Heart left ventricle (tissue), 16 donors: Measurements from ENCODE around the gene NAALADL1. TPM values are rescaled to one million over a fixed set of nuclear protein-coding genes. Genes with fewer than 3 reads are reported as not detected.

Source experiments
- ATAC-seq, 4 donors: fragments of 200-7000 bp; cut with Tn5 transposase; one replicate each; pipeline ENCODE4 v1.9.1; 2020 to 2022; ENCODE audit warnings: moderate library complexity in 4 of 4, mild to moderate bottlenecking in 3 of 4, moderate number of reproducible peaks in 1 of 4
- DNase-seq, 5 donors: peaks; one replicate each; pipeline ENCODE4 v3.0.0-alpha.2; 2020
- H3K27ac ChIP-seq, 12 donors: fragments of 200-600 bp; sonication (generic) in 4 of 12; one replicate each; pipeline versions ENCODE4 v1.5.0 to v1.8.0; 2016 to 2022; ENCODE audit warnings: mild to moderate bottlenecking in 2 of 12
- H3K27me3 ChIP-seq, 9 donors: fragments of 200-600 bp; sonication (generic) in 2 of 9; one replicate each; pipeline versions ENCODE4 v1.5.1 to v1.8.0; 2016 to 2022; ENCODE audit warnings: mild to moderate bottlenecking in 3 of 9
- H3K36me3 ChIP-seq, 9 donors: fragments of 200-600 bp; sonication (generic) in 2 of 9; one replicate each; pipeline versions ENCODE4 v1.5.0 to v1.8.0; 2018 to 2022; ENCODE audit warnings: mild to moderate bottlenecking in 2 of 9
- H3K4me1 ChIP-seq, 12 donors: fragments of 200-600 bp; sonication (generic) in 4 of 12; one replicate each; pipeline versions ENCODE4 v1.5.0 to v1.8.0; 2016 to 2022; ENCODE audit warnings: mild to moderate bottlenecking in 3 of 12
- H3K4me3 ChIP-seq, 12 donors: fragments of 200-600 bp; sonication (generic) in 4 of 12; one replicate each; pipeline versions ENCODE4 v1.5.0 to v1.8.0; 2017 to 2022; ENCODE audit warnings: mild to moderate bottlenecking in 9 of 12, moderate library complexity in 4 of 12
- H3K9me3 ChIP-seq, 12 donors: fragments of 200-600 bp; sonication (generic) in 4 of 12; one replicate each; pipeline versions ENCODE4 v1.5.0 to v1.8.0; 2016 to 2022; ENCODE audit warnings: mild to moderate bottlenecking in 1 of 12
- POLR2A ChIP-seq, 2 donors: fragments of 450-650 bp; IDR thresholded peaks; one replicate each; pipeline ENCODE4 v1.6.1; 2017; ENCODE audit warnings: antibody characterized with exemption in 2 of 2, mild to moderate bottlenecking in 2 of 2, moderate library complexity in 2 of 2
- WGBS, 4 donors: extraction: QIAGEN DNeasy Blood & Tissue Kit in 2 of 4; methylation state at CpG; one replicate each; pipeline versions ENCODE4 v1.1.5 to v1.1.7; 2013 to 2018; 5-methylcytosine and 5-hydroxymethylcytosine counted together
- intact Hi-C, 10 donors: fragments of 100-400 bp; cut with DNase I; formaldehyde crosslinking; loops; one replicate each; pipeline versions ENCODE4 v1.11.1 to v1.14.2; 2022
- polyA plus RNA-seq, 2 donors: library from polyadenylated mRNA; stranded (reverse); fragments of 200-250 nt; gene quantifications; one replicate each; pipeline ENCODE4 v1.2.3, GENCODE V29; 2013
- total RNA-seq, 9 donors: library from RNA; depleted of rRNA in 2 of 9; stranded (reverse); fragments of >200 nt in 2 of 9; fragmentation: NEBNext Ultra II Directional in 3 of 9; extraction: Animal tissue kit (Norgen Biotek cat#: 25700) in 3 of 9; gene quantifications; one replicate each; pipeline versions ENCODE4 v1.1.0 to v1.2.4, GENCODE V29; 2016 to 2023
- TF ChIP-seq, protein P1 (sequence below), 12 donors: fragments of 200-600 bp; sonication (generic) in 4 of 12; IDR thresholded peaks; one replicate each; pipeline versions ENCODE4 v1.5.0 to v1.8.0; 2018 to 2022; ENCODE audit warnings: antibody characterized with exemption in 12 of 12, mild to moderate bottlenecking in 5 of 12
- donor health status: ischemic (EF 13 %, LVEDD 7.1; RV severe dilation, severe dysfunction).
- donor health status: healthy with polysubstance abuse.
- donor health status: DM: no; HTN: yes; CAD: no.
- donor health status: DM: no; HTN: no; CAD: no.
- donor health status: ischemic (EF 25% LVEDD 6.9; RV normal size, moderate dysfunction).
- donor health status: ischemic (EF 25% LVEDD 5.7; RV mildly dilated, moderate dysfunction).
- donor health status: healthy.
- donor health status: DM: yes; HTN: yes; CAD: no.
- donor health status: ischemic (EF 35%, LVEDD 5.7; RV mildly dilated, moderate dysfunction).
- donor health status: nonischemic (EF 11% LVEDD 7.7; RV severe dilation, severe dysfunction).
- donor health status: DM: yes; HTN: yes; CAD: no.
- donor health status: PGD.
- donor health status: ischemic (EF 29% LVEDD 5.4; RV normal size, mild dysfunction).
- donor health status: nonischemic (EF 23%, LVEDD 6.1; RV moderate dilation, normal function).

The NAALADL1 gene
- total and polyA plus RNA-seq, 11 donors: 2.6 to 7.4 (median 3.4) TPM

DNA sequence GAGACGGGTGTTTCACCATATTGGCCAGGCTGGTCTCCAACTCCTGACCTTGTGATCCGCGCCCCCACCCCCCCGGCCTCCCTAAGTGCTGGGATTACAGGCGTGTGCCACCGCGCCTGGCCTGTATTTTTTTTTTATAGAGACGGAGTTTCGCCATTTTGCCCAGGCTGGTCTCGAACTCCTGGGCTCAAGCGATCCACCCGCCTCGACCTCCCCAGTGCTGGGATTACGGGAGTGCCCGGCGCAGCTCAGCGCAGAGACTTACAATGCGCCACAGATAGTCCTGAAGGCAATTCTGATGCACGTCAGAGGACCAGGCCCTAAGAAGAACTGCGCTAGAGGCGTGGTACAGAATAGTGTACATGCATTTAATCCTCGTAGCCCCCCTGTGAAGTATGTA, 37.1 kb upstream of the NAALADL1 start:
- intact Hi-C loops: loop anchor here in 1 of 10 donors (5.0 kb wide), 1 partner anchor 53 kb away; the partner anchor contains the start of gene SAC3D1
- H3K27me3 ChIP-seq: no peaks in the 10 kb centered on the region
- no peak for DNase-seq
- peaks cover 0 to 24% (median 11%) of the 10 kb centered on the region in 9 donors for H3K36me3 ChIP-seq
- H3K27ac ChIP-seq: peak overlapping the region in 9 of 12 donors; percentile 87 to 96 (median 91)
- 72 to 83% (median 76%) methylated on average over 21 to 22 of the region's 22 CpGs for WGBS, 4 donors
- ATAC-seq: no peak
- no peaks in the 10 kb centered on the region for H3K9me3 ChIP-seq
- H3K4me1 ChIP-seq: peaks cover 0 to 25% (median 13%) of the 10 kb centered on the region in 12 donors
- peak overlapping the region in 8 of 12 donors; percentile 71 to 90 (median 85) for H3K4me3 ChIP-seq
- TF ChIP-seq POLR2A (IDR thresholded peaks at IDR 0.05): no peak
- TF ChIP-seq, protein P1, sequence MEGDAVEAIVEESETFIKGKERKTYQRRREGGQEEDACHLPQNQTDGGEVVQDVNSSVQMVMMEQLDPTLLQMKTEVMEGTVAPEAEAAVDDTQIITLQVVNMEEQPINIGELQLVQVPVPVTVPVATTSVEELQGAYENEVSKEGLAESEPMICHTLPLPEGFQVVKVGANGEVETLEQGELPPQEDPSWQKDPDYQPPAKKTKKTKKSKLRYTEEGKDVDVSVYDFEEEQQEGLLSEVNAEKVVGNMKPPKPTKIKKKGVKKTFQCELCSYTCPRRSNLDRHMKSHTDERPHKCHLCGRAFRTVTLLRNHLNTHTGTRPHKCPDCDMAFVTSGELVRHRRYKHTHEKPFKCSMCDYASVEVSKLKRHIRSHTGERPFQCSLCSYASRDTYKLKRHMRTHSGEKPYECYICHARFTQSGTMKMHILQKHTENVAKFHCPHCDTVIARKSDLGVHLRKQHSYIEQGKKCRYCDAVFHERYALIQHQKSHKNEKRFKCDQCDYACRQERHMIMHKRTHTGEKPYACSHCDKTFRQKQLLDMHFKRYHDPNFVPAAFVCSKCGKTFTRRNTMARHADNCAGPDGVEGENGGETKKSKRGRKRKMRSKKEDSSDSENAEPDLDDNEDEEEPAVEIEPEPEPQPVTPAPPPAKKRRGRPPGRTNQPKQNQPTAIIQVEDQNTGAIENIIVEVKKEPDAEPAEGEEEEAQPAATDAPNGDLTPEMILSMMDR (IDR thresholded peaks at IDR 0.05): no peak

DNA sequence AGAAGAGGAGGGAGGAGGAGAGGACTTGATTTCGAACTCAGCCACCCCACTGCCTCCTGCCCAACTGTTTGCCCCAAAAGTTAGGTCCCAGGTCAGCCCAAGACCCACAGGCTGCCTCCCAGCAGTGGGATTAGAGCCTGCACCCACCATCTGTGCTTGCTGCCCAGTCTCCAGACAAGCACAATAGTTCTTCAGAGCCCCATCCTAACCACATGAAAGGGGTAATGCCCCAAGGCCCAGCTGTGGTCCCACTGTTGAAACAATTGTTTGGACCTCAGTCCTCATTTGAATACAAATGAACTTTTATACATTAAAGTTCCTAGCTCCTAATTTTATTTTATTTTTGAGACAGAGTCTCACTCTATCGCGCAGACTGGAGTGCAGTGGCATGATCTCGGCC, 32.3 kb upstream of the NAALADL1 start:
- H3K36me3 ChIP-seq: peaks cover 0 to 45% (median 38%) of the 10 kb centered on the region in 9 donors
- 96 to 99% (median 97%) methylated on average over 4 of the region's 4 CpGs for WGBS, 4 donors
- no peaks in the 10 kb centered on the region for H3K27me3 ChIP-seq
- H3K9me3 ChIP-seq: no peaks in the 10 kb centered on the region
- H3K4me1 ChIP-seq: peaks cover 0 to 7% (median 2%) of the 10 kb centered on the region in 12 donors
- intact Hi-C loops: no loop called here
- no peak for TF ChIP-seq POLR2A (IDR thresholded peaks at IDR 0.05)
- TF ChIP-seq, protein P1 (IDR thresholded peaks at IDR 0.05): no peak
- no peak overlapping the region for H3K4me3 ChIP-seq
- DNase-seq: no peak
- H3K27ac ChIP-seq: no peak overlapping the region
- ATAC-seq: no peak

DNA sequence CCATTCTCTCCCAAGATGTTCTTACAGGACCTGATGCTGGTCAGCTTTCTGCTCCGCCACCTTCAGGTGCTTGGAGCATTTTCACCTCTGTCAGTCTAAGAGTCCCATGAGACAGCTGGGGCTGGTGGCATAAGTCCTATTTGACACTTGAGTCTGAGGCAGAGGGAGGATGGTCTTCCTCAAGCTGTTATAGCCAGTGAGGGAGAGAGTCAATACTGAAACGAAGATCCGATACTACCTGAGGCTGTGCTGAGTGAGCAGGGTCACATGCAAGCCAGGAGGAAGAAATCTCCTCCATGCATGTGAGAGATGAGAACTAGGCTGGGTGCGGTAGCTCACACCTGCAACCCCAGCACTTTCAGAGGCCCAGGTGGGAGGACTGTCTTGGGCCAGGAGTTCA, 31.3 kb upstream of the NAALADL1 start:
- no peak for DNase-seq
- peaks cover 3 to 15% (median 10%) of the 10 kb centered on the region in 12 donors for H3K4me1 ChIP-seq

DNA sequence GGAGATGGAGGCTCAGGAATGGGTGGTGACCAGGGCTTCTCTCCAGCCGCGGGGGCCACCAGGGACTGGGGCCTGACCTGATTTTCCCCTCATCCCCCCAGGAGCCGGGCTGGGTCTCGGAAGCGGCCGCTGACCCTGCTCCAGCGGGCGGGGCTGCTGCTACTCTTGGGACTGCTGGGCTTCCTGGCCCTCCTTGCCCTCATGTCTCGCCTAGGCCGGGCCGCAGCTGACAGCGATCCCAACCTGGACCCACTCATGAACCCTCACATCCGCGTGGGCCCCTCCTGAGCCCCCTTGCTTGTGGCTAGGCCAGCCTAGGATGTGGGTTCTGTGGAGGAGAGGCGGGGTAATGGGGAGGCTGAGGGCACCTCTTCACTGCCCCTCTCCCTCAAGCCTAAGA, 29.5 kb upstream of the NAALADL1 start:
- H3K27me3 ChIP-seq: no peaks in the 10 kb centered on the region
- ATAC-seq: no peak
- H3K27ac ChIP-seq: no peak overlapping the region
- peaks cover 0 to 51% (median 42%) of the 10 kb centered on the region in 9 donors for H3K36me3 ChIP-seq
- TF ChIP-seq, protein P1 (IDR thresholded peaks at IDR 0.05): no peak
- TF ChIP-seq POLR2A (IDR thresholded peaks at IDR 0.05): no peak
- DNase-seq: no peak
- no peaks in the 10 kb centered on the region for H3K9me3 ChIP-seq
- intact Hi-C loops: loop anchor here in 2 of 10 donors (10.0 kb wide), 1 partner anchor 73 kb away; the partner anchor contains the start of gene ARL2 (in 2 of the 2)
- peaks cover 4 to 26% (median 16%) of the 10 kb centered on the region in 12 donors for H3K4me1 ChIP-seq
- WGBS, 4 donors: 88 to 91% (median 89%) methylated on average over 5 to 15 of the region's 15 CpGs
- no peak overlapping the region for H3K4me3 ChIP-seq

More for the DNA sequence above, 31.3 kb upstream of the NAALADL1 start:
- no peaks in the 10 kb centered on the region for H3K27me3 ChIP-seq
- no peak overlapping the region for H3K4me3 ChIP-seq
- H3K27ac ChIP-seq: no peak overlapping the region
- H3K36me3 ChIP-seq: peaks cover 0 to 51% (median 42%) of the 10 kb centered on the region in 9 donors
- H3K9me3 ChIP-seq: no peaks in the 10 kb centered on the region
- no peak for ATAC-seq
- no peak for TF ChIP-seq POLR2A (IDR thresholded peaks at IDR 0.05)
- TF ChIP-seq, protein P1 (IDR thresholded peaks at IDR 0.05): no peak
- 91 to 98% (median 95%) methylated on average over 4 of the region's 4 CpGs for WGBS, 4 donors
- intact Hi-C loops: loop anchor here in 2 of 10 donors (10.0 kb wide), 1 partner anchor 75 kb away; the partner anchor contains the start of gene ARL2 (in 2 of the 2)
